H9 (cell line): ENCODE results near the gene WFIKKN2. TPM values are rescaled to one million over a fixed set of nuclear protein-coding genes. Genes with fewer than 3 reads are reported as not detected.

ENCODE experiments used
- DNase-seq: peaks from one replicate; pipeline ENCODE4 v3.0.0-alpha.2; 2017
- H2AFZ ChIP-seq: one replicate; pipeline ENCODE4 v1.6.1; 2013; ENCODE audit warnings: mild to moderate bottlenecking, low read length, control low read depth, moderate library complexity
- H2AK5ac ChIP-seq: 2 replicates; pipeline ENCODE4 v1.6.1; 2013; ENCODE audit warnings: low read length, control low read depth, mixed read lengths; ENCODE audit not compliant: insufficient read length
- H2BK120ac ChIP-seq: one replicate; pipeline ENCODE4 v1.6.1; 2013; ENCODE audit warnings: low read depth, mild to moderate bottlenecking, low read length, control low read depth, inconsistent platforms; ENCODE audit not compliant: poor library complexity, severe bottlenecking
- H2BK12ac ChIP-seq: 2 replicates; pipeline ENCODE4 v1.6.1; 2013; ENCODE audit warnings: low read length, control low read depth, mixed read lengths, low read depth; ENCODE audit not compliant: insufficient read length
- H2BK15ac ChIP-seq: 2 replicates; pipeline ENCODE4 v1.6.1; 2013; ENCODE audit warnings: low read depth, low read length, control low read depth
- H2BK20ac ChIP-seq: one replicate; pipeline ENCODE4 v1.6.1; 2013; ENCODE audit warnings: low read depth, mild to moderate bottlenecking, low read length, control low read depth, inconsistent platforms; ENCODE audit not compliant: poor library complexity, severe bottlenecking
- H2BK5ac ChIP-seq: 2 replicates; pipeline ENCODE4 v1.6.1; 2013; ENCODE audit warnings: low read length, control low read depth, mixed read lengths; ENCODE audit not compliant: insufficient read length
- H3K14ac ChIP-seq: 2 replicates; pipeline ENCODE4 v1.6.1; 2013; ENCODE audit warnings: low read length, control low read depth; ENCODE audit not compliant: insufficient read depth
- H3K18ac ChIP-seq: 2 replicates; pipeline ENCODE4 v1.6.1; 2013; ENCODE audit warnings: low read depth, mild to moderate bottlenecking, mixed read lengths, low read length, control low read depth; ENCODE audit not compliant: insufficient read length
- H3K23ac ChIP-seq: 2 replicates; pipeline ENCODE4 v1.6.1; 2013; ENCODE audit warnings: low read length, control low read depth, mixed read lengths, low read depth; ENCODE audit not compliant: insufficient read length
- H3K23me2 ChIP-seq: 2 replicates; pipeline ENCODE4 v1.6.1; 2013; ENCODE audit warnings: low read depth, mild to moderate bottlenecking, mixed read lengths, low read length, control low read depth; ENCODE audit not compliant: insufficient read length, poor library complexity, severe bottlenecking
- H3K27ac ChIP-seq: 2 replicates; pipeline ENCODE4 v1.5.1; 2013; ENCODE audit warnings: low read length, control low read depth, mixed read lengths, low read depth; ENCODE audit not compliant: insufficient read length
- H3K27me3 ChIP-seq: 2 replicates; pipeline ENCODE4 v1.6.1; 2013; ENCODE audit warnings: low read length, control low read depth, inconsistent platforms; ENCODE audit not compliant: insufficient read depth
- H3K4ac ChIP-seq: 2 replicates; pipeline ENCODE4 v1.6.1; 2013; ENCODE audit warnings: low read depth, mild to moderate bottlenecking, control low read depth, inconsistent platforms, low read length, moderate library complexity
- H3K4me1 ChIP-seq: 2 replicates; pipeline ENCODE4 v1.6.1; 2013; ENCODE audit warnings: low read length, control low read depth, inconsistent platforms; ENCODE audit not compliant: insufficient read depth
- H3K4me2 ChIP-seq: 2 replicates; pipeline ENCODE4 v1.6.1; 2013; ENCODE audit warnings: low read length, control low read depth, mixed read lengths; ENCODE audit not compliant: insufficient read length, insufficient read depth
- H3K56ac ChIP-seq: 2 replicates; pipeline ENCODE4 v1.6.1; 2013; ENCODE audit warnings: low read depth, mild to moderate bottlenecking, mixed read lengths, low read length, control low read depth; ENCODE audit not compliant: insufficient read length
- H3K79me1 ChIP-seq: 2 replicates; pipeline ENCODE4 v1.6.1; 2013; ENCODE audit warnings: low read depth, mild to moderate bottlenecking, moderate library complexity, low read length, control low read depth, inconsistent platforms; ENCODE audit not compliant: insufficient read depth, poor library complexity, severe bottlenecking
- H3K79me2 ChIP-seq: 2 replicates; pipeline ENCODE4 v1.6.1; 2013; ENCODE audit warnings: low read length, control low read depth, inconsistent platforms; ENCODE audit not compliant: insufficient read depth
- H3K9ac ChIP-seq: 2 replicates; pipeline ENCODE4 v1.6.1; 2013; ENCODE audit warnings: low read length, control low read depth, mixed read lengths; ENCODE audit not compliant: insufficient read length; ENCODE audit errors: extremely low read depth
- H3K9me3 ChIP-seq: one replicate; pipeline ENCODE4 v1.6.1; 2013; ENCODE audit warnings: low read depth, low read length, inconsistent platforms; ENCODE audit not compliant: control insufficient read depth
- H3T11ph ChIP-seq: one replicate; pipeline ENCODE4 v1.6.1; 2013; ENCODE audit warnings: mild to moderate bottlenecking, low read length, control low read depth, inconsistent platforms
- H4K20me1 ChIP-seq: one replicate; pipeline ENCODE4 v1.6.1; 2013; ENCODE audit not compliant: control insufficient read depth, insufficient read length, insufficient read depth
- H4K5ac ChIP-seq: 2 replicates; pipeline ENCODE4 v1.6.1; 2013; ENCODE audit warnings: low read depth, mild to moderate bottlenecking, mixed read lengths, low read length, control low read depth; ENCODE audit not compliant: insufficient read length
- H4K8ac ChIP-seq: replicated peaks from 2 replicates; pipeline ENCODE4 v1.6.1; 2013; ENCODE audit warnings: low read length, control low read depth, mixed read lengths, low read depth; ENCODE audit not compliant: insufficient read length
- H4K91ac ChIP-seq: 2 replicates; pipeline ENCODE4 v1.6.1; 2013; ENCODE audit warnings: low read depth, mild to moderate bottlenecking, moderate library complexity, mixed read lengths, low read length, control low read depth; ENCODE audit not compliant: insufficient read length
- H3K27ac Mint-ChIP-seq, 3 experiments: 2 replicates in 2 of 3; 3 replicates in 1 of 3; pipeline ENCODE4 v1.8.0; 2020 to 2021; ENCODE audit warnings: mixed read lengths in 3 of 3, mild to moderate bottlenecking in 1 of 3, moderate library complexity in 1 of 3
- H3K27me3 Mint-ChIP-seq: 2 replicates; pipeline ENCODE4 v1.8.0; 2021; ENCODE audit warnings: low read depth, mild to moderate bottlenecking, moderate library complexity, mixed read lengths
- H3K36me3 Mint-ChIP-seq, 3 experiments: 2 replicates in 2 of 3; 3 replicates in 1 of 3; pipeline ENCODE4 v1.8.0; 2020 to 2021; ENCODE audit warnings: low read depth in 3 of 3, mixed read lengths in 3 of 3; ENCODE audit not compliant: insufficient read depth in 1 of 3
- H3K4me1 Mint-ChIP-seq, 2 experiments: 2 replicates each; pipeline ENCODE4 v1.8.0; 2020; ENCODE audit warnings: mixed read lengths in 2 of 2
- H3K4me3 Mint-ChIP-seq, 2 experiments: 2 replicates in 1 of 2; 3 replicates in 1 of 2; pipeline ENCODE4 v1.8.0; 2020 to 2021; ENCODE audit warnings: mild to moderate bottlenecking in 2 of 2, mixed read lengths in 2 of 2, moderate library complexity in 1 of 2
- H3K9me3 Mint-ChIP-seq, 2 experiments: 2 replicates in 1 of 2; 3 replicates in 1 of 2; pipeline ENCODE4 v1.8.0; 2020; ENCODE audit warnings: mild to moderate bottlenecking in 2 of 2, mixed read lengths in 2 of 2, moderate library complexity in 1 of 2
- CTCF ChIP-seq: fragments of 200-600 bp; sonication (generic); conservative IDR thresholded peaks from 3 replicates; pipeline ENCODE4 v1.8.0; 2021; ENCODE audit warnings: antibody characterized with exemption, mild to moderate bottlenecking
- WGBS: extraction: QIAGEN DNeasy Blood & Tissue Kit; methylation state at CpG from one replicate; pipeline ENCODE4 v1.1.7; 2013; ENCODE audit warnings: missing lambda C conversion rate, low lambda C conversion rate, mixed read lengths; ENCODE audit not compliant: insufficient read length; ENCODE audit errors: extremely low coverage; 5-methylcytosine and 5-hydroxymethylcytosine counted together
- total RNA-seq: library from RNA; stranded (reverse); gene quantifications from 2 replicates; pipeline ENCODE4 v1.2.1, GENCODE V29; 2021

Gene WFIKKN2
- total RNA-seq, 1 experiment from 2014 or later = 1.1 TPM

- H3K56ac ChIP-seq = no peak overlapping the region
- Mint-ChIP-seq H3K9me3 (no peaks in the 10 kb centered on the region), H3K4me1 (peaks cover 5 to 6% of the 10 kb centered on the region in 2 experiments), H3K27me3 (peaks cover 4% of the 10 kb centered on the region; the same call in 1 of the 2 replicates), H3K27ac (no peak overlapping the region), H3K36me3 (no peaks in the 10 kb centered on the region; a peak in 1 of 7 replicates), H3K4me3 (no peak overlapping the region)
- no peak overlapping the region for H2BK15ac ChIP-seq
- H3K79me2 ChIP-seq = no peaks in the 10 kb centered on the region
- no peak overlapping the region for H2BK120ac ChIP-seq
- H2AFZ ChIP-seq = no peak overlapping the region
- no peak overlapping the region for H2BK20ac ChIP-seq
- no peaks in the 10 kb centered on the region for H3K79me1 ChIP-seq
- H3K4me1 ChIP-seq = no peaks in the 10 kb centered on the region
- H2BK5ac ChIP-seq = no peak overlapping the region
- H3T11ph ChIP-seq = no peak overlapping the region
- H4K5ac ChIP-seq = no peak overlapping the region
- no peak overlapping the region for H2BK12ac ChIP-seq
- no peak overlapping the region for H4K8ac ChIP-seq
- no peaks in the 10 kb centered on the region for H3K9me3 ChIP-seq
- WGBS = no CpG with 5 or more reads among the region's 2 CpGs
- no peak overlapping the region for H2AK5ac ChIP-seq
- H3K23ac ChIP-seq = no peak overlapping the region
- no peak overlapping the region for H3K4ac ChIP-seq
- no peak for TF ChIP-seq CTCF
- no peak overlapping the region for H3K14ac ChIP-seq
- H3K27me3 ChIP-seq = no peaks in the 10 kb centered on the region
- no peak overlapping the region for H3K27ac ChIP-seq
- no peak for DNase-seq
- H3K18ac ChIP-seq = no peak overlapping the region
- H4K20me1 ChIP-seq = no peaks in the 10 kb centered on the region
- no peak overlapping the region for H4K91ac ChIP-seq
- no peak overlapping the region for H3K9ac ChIP-seq
- H3K23me2 ChIP-seq = no peaks in the 10 kb centered on the region
- H3K4me2 ChIP-seq = no peak overlapping the region
These were observed 12.8 kb upstream of the WFIKKN2 start for GRCh38 chr17:50822550-50822949.
